ENCODE data around the gene IPO4. TPM values are rescaled to one million over a fixed set of nuclear protein-coding genes. Genes with fewer than 3 reads are reported as not detected.
A peak's percentile ranks its signal among the peaks of the same experiment; 100 is the strongest.

The IPO4 gene
- total and polyA plus RNA-seq, 2 of the 13 experiments (the other 11 are each of a cell fraction or from before 2014, with no cell fraction given), result 39.0 to 179 TPM

DNA sequence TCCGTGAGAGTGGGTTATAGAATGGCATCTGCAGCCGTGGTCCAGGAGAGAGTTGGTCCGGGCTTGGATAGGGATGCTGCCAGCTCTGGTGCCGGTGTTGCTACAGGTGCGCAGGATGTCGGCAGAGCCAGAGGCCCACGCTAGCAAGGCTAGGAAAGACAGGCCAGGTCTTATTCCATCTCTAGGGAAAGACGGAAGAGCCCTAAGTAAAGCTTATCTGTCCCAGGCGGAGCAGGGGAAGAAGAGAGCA, 53.1 kb downstream of the IPO4 start (continued):
- TF ChIP-seq, protein P1, sequence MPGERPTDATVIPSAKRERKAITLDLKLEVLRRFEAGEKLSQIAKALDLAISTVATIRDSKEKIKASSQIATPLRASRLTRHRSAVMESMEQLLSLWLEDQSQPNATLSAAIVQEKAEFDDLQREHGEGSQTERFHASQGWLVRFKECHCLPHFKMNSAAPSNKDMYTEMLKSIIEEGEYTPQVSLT (CRISPR knock-in tag; IDR thresholded peaks at IDR 0.05; ENCODE audit: borderline replicate concordance, low read depth), result no peak
- TF ChIP-seq ETV6 (CRISPR knock-in tag; conservative IDR thresholded peaks at IDR 0.05) (0 out of 2 replicates have a peak, but pooled peaks have one; percentile 24), ZNF570 (CRISPR knock-in tag; IDR thresholded peaks at IDR 0.05; ENCODE audit: borderline replicate concordance) (no peak), SOX13 (IDR thresholded peaks at IDR 0.05) (no peak), SOX13 (CRISPR knock-in tag; conservative IDR thresholded peaks at IDR 0.05 in 1 of 2, IDR thresholded peaks at IDR 0.05 in 1 of 2) (peak in 1 of 2 experiments; percentile 90; a peak in 2 of 4 replicates), ZNF878 (CRISPR knock-in tag; IDR thresholded peaks at IDR 0.05) (no peak), ZNF121 (CRISPR knock-in tag; IDR thresholded peaks at IDR 0.05) (no peak), MLLT10 (CRISPR knock-in tag; IDR thresholded peaks at IDR 0.05) (no peak), ZNF598 (CRISPR knock-in tag; IDR thresholded peaks at IDR 0.05; ENCODE audit: borderline replicate concordance) (peak; percentile 85; the same call in 1 of the 2 replicates), KLF6 (CRISPR knock-in tag; IDR thresholded peaks at IDR 0.05) (no peak), HOXD1 (CRISPR knock-in tag; IDR thresholded peaks at IDR 0.05) (peak; percentile 45; the same call in 1 of the 2 replicates), HOXA5 (CRISPR knock-in tag; IDR thresholded peaks at IDR 0.05) (peak; percentile 19; the same call in 1 of the 2 replicates), TARDBP (CRISPR knock-in tag; IDR thresholded peaks at IDR 0.05) (no peak), ZNF572 (CRISPR knock-in tag; IDR thresholded peaks at IDR 0.05) (no peak), SRSF9 (IDR thresholded peaks at IDR 0.05; ENCODE audit: borderline replicate concordance, insufficient read depth, low read depth, low read length, poor library complexity, severe bottlenecking) (no peak), SAFB2 (CRISPR knock-in tag; IDR thresholded peaks at IDR 0.05; ENCODE audit: borderline replicate concordance, low read depth) (no peak; the same call in none of the 2 replicates), ZNF768 (CRISPR knock-in tag; IDR thresholded peaks at IDR 0.05) (no peak), ZNF660 (CRISPR knock-in tag; IDR thresholded peaks at IDR 0.05; ENCODE audit: borderline replicate concordance, low read depth) (no peak; the same call in 1 of the 2 replicates), ZNF605 (CRISPR knock-in tag; IDR thresholded peaks at IDR 0.05) (no peak), SNAI1 (CRISPR knock-in tag; IDR thresholded peaks at IDR 0.05; ENCODE audit: borderline replicate concordance) (0 out of 2 replicates have a peak, but pooled peaks have one; percentile 50), ARNT (IDR thresholded peaks at IDR 0.05) (no peak), FLYWCH1 (CRISPR knock-in tag; IDR thresholded peaks at IDR 0.05) (no peak), JARID2 (CRISPR knock-in tag; IDR thresholded peaks at IDR 0.05; ENCODE audit: insufficient replicate concordance) (no peak), ZSCAN9 (CRISPR knock-in tag; IDR thresholded peaks at IDR 0.05; ENCODE audit: borderline replicate concordance) (no peak), ZNF30 (CRISPR knock-in tag; IDR thresholded peaks at IDR 0.05) (no peak), ZNF326 (CRISPR knock-in tag; IDR thresholded peaks at IDR 0.05; ENCODE audit: borderline replicate concordance) (no peak)
- TF ChIP-seq, protein P2, sequence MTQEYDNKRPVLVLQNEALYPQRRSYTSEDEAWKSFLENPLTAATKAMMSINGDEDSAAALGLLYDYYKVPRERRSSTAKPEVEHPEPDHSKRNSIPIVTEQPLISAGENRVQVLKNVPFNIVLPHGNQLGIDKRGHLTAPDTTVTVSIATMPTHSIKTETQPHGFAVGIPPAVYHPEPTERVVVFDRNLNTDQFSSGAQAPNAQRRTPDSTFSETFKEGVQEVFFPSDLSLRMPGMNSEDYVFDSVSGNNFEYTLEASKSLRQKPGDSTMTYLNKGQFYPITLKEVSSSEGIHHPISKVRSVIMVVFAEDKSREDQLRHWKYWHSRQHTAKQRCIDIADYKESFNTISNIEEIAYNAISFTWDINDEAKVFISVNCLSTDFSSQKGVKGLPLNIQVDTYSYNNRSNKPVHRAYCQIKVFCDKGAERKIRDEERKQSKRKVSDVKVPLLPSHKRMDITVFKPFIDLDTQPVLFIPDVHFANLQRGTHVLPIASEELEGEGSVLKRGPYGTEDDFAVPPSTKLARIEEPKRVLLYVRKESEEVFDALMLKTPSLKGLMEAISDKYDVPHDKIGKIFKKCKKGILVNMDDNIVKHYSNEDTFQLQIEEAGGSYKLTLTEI (CRISPR knock-in tag; conservative IDR thresholded peaks at IDR 0.05), result no peak
- TF ChIP-seq, protein P3, sequence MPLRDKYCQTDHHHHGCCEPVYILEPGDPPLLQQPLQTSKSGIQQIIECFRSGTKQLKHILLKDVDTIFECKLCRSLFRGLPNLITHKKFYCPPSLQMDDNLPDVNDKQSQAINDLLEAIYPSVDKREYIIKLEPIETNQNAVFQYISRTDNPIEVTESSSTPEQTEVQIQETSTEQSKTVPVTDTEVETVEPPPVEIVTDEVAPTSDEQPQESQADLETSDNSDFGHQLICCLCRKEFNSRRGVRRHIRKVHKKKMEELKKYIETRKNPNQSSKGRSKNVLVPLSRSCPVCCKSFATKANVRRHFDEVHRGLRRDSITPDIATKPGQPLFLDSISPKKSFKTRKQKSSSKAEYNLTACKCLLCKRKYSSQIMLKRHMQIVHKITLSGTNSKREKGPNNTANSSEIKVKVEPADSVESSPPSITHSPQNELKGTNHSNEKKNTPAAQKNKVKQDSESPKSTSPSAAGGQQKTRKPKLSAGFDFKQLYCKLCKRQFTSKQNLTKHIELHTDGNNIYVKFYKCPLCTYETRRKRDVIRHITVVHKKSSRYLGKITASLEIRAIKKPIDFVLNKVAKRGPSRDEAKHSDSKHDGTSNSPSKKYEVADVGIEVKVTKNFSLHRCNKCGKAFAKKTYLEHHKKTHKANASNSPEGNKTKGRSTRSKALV (CRISPR knock-in tag; IDR thresholded peaks at IDR 0.05), result no peak
- TF ChIP-seq, protein P4, sequence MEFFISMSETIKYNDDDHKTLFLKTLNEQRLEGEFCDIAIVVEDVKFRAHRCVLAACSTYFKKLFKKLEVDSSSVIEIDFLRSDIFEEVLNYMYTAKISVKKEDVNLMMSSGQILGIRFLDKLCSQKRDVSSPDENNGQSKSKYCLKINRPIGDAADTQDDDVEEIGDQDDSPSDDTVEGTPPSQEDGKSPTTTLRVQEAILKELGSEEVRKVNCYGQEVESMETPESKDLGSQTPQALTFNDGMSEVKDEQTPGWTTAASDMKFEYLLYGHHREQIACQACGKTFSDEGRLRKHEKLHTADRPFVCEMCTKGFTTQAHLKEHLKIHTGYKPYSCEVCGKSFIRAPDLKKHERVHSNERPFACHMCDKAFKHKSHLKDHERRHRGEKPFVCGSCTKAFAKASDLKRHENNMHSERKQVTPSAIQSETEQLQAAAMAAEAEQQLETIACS (CRISPR knock-in tag; IDR thresholded peaks at IDR 0.05), result no peak

Data from HepG2 (cell line).